ENCODE measurements around the gene ADK. TPM values are rescaled to one million over a fixed set of nuclear protein-coding genes. Genes with fewer than 3 reads are reported as not detected.
A peak's percentile ranks its signal among the peaks of the same experiment; 100 is the strongest.
"Not testable (repeated sequence)": the region's sequence is repeated elsewhere in the genome, so short reads cannot be mapped to it uniquely, and the experiment has no call there.

The ADK gene
- total RNA-seq, 1 donor from 2014 or later = 53.0 TPM

GRCh38 chr10:74576586-74576985 is 425.6 kb downstream of the ADK start:
- Histone ChIP-seq H3K4me3 (no peak overlapping the region), H3K27ac (no peak overlapping the region), H3K9me3 (no peaks in the 10 kb centered on the region), H3K36me3 (no peaks in the 10 kb centered on the region), H3K4me1 (no peaks in the 10 kb centered on the region), H3K27me3 (no peaks in the 10 kb centered on the region)
- DNase-seq (no peak), ATAC-seq (no peak)
- intact Hi-C loops (cut with DNase I) = no loop called here
- TF ChIP-seq CTCF (IDR thresholded peaks at IDR 0.05) = no peak

- intact Hi-C loops (cut with DNase I); DNase-seq; H3K27ac ChIP-seq; H3K9me3 ChIP-seq; H3K4me3 ChIP-seq; H3K36me3 ChIP-seq; ATAC-seq; H3K4me1 ChIP-seq; H3K27me3 ChIP-seq: not testable (repeated sequence)
These were observed 429.4 kb downstream of the ADK start for GRCh38 chr10:74580438-74580837.

- TF ChIP-seq CTCF (IDR thresholded peaks at IDR 0.05) = no peak
- no peak for DNase-seq
- Histone ChIP-seq H3K27ac (no peak overlapping the region), H3K4me3 (no peak overlapping the region), H3K9me3 (no peaks in the 10 kb centered on the region), H3K4me1 (peaks cover 24% of the 10 kb centered on the region), H3K27me3 (no peaks in the 10 kb centered on the region), H3K36me3 (no peaks in the 10 kb centered on the region)
- intact Hi-C loops (cut with DNase I) = no loop called here
- no peak for ATAC-seq
These were observed 431.5 kb downstream of the ADK start for GRCh38 chr10:74582566-74582965.

GRCh38 chr10:74585231-74586087 is 434.4 kb downstream of the ADK start:
- no peak overlapping the region for H3K4me3 ChIP-seq
- intact Hi-C loops (cut with DNase I) = no loop called here

GRCh38 chr10:74586088-74586585 is 435.1 kb downstream of the ADK start:
- peaks cover 30% of the 10 kb centered on the region for H3K4me1 ChIP-seq

More at GRCh38 chr10:74585231-74586087, 434.4 kb downstream of the ADK start:
- Histone ChIP-seq H3K36me3 (no peaks in the 10 kb centered on the region), H3K9me3 (no peaks in the 10 kb centered on the region), H3K27ac (peak overlapping the region; percentile 56), H3K27me3 (no peaks in the 10 kb centered on the region), H3K4me1 (peaks cover 30% of the 10 kb centered on the region)
- DNase-seq (no peak), ATAC-seq (no peak)
- TF ChIP-seq CTCF (IDR thresholded peaks at IDR 0.05) = no peak

More at GRCh38 chr10:74586088-74586585, 435.1 kb downstream of the ADK start:
- Histone ChIP-seq H3K27ac (peak overlapping the region; percentile 56), H3K4me3 (no peak overlapping the region), H3K9me3 (no peaks in the 10 kb centered on the region), H3K27me3 (no peaks in the 10 kb centered on the region), H3K36me3 (no peaks in the 10 kb centered on the region)
- no peak for ATAC-seq
- intact Hi-C loops (cut with DNase I) = no loop called here
- TF ChIP-seq CTCF (IDR thresholded peaks at IDR 0.05) = no peak
- no peak for DNase-seq

All from upper lobe of right lung (tissue), 1 donor.